Liver (tissue), 3 donors: ENCODE measurements around the gene KCTD19.

Experiments
- TAF1 ChIP-seq: conservative IDR thresholded peaks from 2 replicates; pipeline ENCODE4 v1.6.1; 2016; ENCODE audit warnings: antibody characterized with exemption, mild to moderate bottlenecking
- TF ChIP-seq, protein P1 (sequence below): fragments of 150-350 bp; IDR thresholded peaks from 2 replicates; pipeline ENCODE4 v1.5.1; 2017; ENCODE audit warnings: improper control_type of control experiment, low read depth, low read length; ENCODE audit not compliant: missing input control
- TF ChIP-seq, protein P2 (sequence below): IDR thresholded peaks from 2 replicates; pipeline ENCODE4 v1.6.1; 2016; ENCODE audit warnings: antibody characterized with exemption, mild to moderate bottlenecking
- donor health status: healthy.
- donor health status: healthy.

GRCh38 chr16:67357561-67357960 lies 31.0 kb upstream of the KCTD19 start:
- TF ChIP-seq, protein P1, sequence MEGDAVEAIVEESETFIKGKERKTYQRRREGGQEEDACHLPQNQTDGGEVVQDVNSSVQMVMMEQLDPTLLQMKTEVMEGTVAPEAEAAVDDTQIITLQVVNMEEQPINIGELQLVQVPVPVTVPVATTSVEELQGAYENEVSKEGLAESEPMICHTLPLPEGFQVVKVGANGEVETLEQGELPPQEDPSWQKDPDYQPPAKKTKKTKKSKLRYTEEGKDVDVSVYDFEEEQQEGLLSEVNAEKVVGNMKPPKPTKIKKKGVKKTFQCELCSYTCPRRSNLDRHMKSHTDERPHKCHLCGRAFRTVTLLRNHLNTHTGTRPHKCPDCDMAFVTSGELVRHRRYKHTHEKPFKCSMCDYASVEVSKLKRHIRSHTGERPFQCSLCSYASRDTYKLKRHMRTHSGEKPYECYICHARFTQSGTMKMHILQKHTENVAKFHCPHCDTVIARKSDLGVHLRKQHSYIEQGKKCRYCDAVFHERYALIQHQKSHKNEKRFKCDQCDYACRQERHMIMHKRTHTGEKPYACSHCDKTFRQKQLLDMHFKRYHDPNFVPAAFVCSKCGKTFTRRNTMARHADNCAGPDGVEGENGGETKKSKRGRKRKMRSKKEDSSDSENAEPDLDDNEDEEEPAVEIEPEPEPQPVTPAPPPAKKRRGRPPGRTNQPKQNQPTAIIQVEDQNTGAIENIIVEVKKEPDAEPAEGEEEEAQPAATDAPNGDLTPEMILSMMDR, result no peak
- no peak for TF ChIP-seq TAF1
- TF ChIP-seq, protein P2, sequence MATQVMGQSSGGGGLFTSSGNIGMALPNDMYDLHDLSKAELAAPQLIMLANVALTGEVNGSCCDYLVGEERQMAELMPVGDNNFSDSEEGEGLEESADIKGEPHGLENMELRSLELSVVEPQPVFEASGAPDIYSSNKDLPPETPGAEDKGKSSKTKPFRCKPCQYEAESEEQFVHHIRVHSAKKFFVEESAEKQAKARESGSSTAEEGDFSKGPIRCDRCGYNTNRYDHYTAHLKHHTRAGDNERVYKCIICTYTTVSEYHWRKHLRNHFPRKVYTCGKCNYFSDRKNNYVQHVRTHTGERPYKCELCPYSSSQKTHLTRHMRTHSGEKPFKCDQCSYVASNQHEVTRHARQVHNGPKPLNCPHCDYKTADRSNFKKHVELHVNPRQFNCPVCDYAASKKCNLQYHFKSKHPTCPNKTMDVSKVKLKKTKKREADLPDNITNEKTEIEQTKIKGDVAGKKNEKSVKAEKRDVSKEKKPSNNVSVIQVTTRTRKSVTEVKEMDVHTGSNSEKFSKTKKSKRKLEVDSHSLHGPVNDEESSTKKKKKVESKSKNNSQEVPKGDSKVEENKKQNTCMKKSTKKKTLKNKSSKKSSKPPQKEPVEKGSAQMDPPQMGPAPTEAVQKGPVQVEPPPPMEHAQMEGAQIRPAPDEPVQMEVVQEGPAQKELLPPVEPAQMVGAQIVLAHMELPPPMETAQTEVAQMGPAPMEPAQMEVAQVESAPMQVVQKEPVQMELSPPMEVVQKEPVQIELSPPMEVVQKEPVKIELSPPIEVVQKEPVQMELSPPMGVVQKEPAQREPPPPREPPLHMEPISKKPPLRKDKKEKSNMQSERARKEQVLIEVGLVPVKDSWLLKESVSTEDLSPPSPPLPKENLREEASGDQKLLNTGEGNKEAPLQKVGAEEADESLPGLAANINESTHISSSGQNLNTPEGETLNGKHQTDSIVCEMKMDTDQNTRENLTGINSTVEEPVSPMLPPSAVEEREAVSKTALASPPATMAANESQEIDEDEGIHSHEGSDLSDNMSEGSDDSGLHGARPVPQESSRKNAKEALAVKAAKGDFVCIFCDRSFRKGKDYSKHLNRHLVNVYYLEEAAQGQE, result no peak
